NCI-H2227 (cell line): ENCODE results near the gene SAC3D1.

Experiments used
- DNase-seq: peaks from one replicate; lab custom pipeline; 2025; ENCODE audit not compliant: unreplicated experiment; lab: John Stamatoyannopoulos, UW

The SAC3D1 gene

GRCh38 chr11:65059959-65060824 is 19.2 kb downstream of the SAC3D1 start:
- no peak for DNase-seq

GRCh38 chr11:65060913-65061408 is 20.0 kb downstream of the SAC3D1 start:
- no peak for DNase-seq

DNA sequence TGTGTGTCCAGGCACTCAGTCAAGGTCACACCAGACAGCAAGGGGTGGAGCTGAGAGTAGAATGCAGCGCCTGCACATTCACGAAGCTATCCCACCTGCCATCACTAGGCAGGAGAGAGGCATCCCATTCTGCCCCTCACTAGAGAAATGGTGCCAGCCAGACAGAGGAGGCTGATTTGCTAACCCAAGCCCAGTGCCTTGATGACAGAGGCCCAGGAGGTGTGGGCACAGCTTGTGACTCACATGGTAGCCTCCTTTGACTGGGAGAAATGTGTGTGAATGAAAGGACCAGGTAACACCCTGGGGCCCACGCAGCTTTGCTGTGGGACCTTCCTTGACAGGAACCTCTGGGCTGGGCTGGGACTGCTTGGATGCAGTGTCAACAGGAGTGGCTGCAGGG is 22.5 kb downstream of the SAC3D1 start:
- no peak for DNase-seq

GRCh38 chr11:65064847-65065240 is 23.8 kb downstream of the SAC3D1 start:
- no peak for DNase-seq

DNA sequence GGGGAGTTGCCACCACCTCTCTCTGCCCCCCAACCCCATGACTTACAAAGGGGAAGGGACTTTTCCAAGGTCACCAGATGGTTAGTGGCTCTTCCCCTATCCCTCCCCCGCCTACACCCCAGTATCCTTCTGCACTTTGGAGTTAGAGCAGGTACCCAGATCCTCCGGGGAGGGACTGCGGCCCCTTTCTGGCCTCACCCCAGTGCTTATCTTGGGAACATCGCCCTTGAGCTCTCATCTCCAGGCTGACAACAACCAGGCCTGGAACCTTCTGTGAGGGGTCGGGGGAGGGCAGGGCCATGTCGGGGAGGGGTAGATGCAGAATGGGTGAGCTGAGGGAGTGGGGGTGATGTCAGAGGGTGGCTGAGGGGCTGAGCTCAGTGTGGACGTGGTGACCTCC is 24.8 kb downstream of the SAC3D1 start:
- DNase-seq: no peak

- DNase-seq: no peak
These were observed 25.3 kb downstream of the SAC3D1 start for GRCh38 chr11:65066315-65066714.

DNA sequence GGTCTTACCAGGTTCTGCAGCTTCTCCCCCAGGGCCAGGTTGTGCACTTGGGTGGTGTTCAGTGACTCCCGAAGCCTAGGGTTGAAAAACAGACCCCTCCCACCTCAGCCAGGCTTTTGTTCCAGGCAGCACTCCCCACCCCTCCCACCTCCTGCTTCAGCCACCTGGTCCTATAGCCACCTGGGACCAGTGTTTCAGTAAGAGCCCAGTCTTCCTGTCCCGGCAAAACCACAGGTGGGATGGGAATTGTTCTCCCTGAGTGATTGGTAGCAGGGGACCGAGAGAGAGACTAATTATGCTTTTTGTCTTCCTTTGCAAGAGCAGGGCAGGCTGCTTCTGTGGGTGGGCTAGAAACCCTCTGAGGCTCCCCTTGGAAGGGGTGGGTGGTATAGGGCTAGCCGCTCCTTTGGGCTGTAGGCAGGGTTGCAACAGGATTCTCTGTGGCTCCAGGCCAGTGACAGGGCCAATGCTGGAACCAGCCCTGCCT is 25.8 kb downstream of the SAC3D1 start:
- no peak for DNase-seq

GRCh38 chr11:65067446-65067845 is 26.4 kb downstream of the SAC3D1 start:
- no peak for DNase-seq

GRCh38 chr11:65069217-65069616 is 28.2 kb downstream of the SAC3D1 start:
- no peak for DNase-seq

GRCh38 chr11:65071907-65072630 is 31.1 kb downstream of the SAC3D1 start:
- no peak for DNase-seq

DNA sequence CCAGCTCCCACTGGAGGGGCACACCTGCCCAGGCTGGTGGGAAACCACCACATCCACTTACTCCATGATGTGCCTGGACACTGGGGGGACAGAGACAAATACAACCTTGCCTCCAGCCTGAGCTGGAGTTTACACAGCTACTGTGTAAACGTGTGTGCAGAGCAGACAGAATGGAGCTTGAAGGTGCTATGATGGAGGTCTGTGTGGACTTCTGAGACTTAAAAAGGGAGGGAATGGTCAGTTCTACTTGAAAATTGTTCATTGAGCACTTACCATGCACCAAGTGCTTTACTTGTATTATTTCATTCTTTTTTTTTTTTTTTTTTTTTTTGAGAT is 31.6 kb downstream of the SAC3D1 start:
- DNase-seq: no peak

DNA sequence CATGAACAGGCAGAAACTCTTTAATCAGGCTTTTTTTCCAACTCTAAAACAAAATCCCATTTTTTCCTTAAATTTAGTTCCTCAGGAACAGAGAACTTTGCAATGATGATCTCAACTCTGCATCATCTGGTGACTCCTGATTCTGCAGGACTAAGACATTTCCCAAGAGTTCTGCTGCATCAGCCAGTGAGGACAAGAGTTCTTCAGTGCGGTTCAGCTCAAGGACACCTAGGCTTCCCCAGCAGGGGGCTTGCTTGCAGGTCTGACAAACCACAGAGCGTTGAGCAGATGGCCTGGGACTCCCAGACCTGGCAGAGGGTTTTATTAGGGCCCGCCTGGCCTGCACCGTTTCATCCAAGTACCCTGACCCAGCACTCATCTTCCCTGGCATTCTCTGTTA is 36.4 kb downstream of the SAC3D1 start:
- DNase-seq: no peak

- peak; percentile 48 for DNase-seq
These were observed 37.1 kb downstream of the SAC3D1 start for GRCh38 chr11:65078151-65078550.

DNA sequence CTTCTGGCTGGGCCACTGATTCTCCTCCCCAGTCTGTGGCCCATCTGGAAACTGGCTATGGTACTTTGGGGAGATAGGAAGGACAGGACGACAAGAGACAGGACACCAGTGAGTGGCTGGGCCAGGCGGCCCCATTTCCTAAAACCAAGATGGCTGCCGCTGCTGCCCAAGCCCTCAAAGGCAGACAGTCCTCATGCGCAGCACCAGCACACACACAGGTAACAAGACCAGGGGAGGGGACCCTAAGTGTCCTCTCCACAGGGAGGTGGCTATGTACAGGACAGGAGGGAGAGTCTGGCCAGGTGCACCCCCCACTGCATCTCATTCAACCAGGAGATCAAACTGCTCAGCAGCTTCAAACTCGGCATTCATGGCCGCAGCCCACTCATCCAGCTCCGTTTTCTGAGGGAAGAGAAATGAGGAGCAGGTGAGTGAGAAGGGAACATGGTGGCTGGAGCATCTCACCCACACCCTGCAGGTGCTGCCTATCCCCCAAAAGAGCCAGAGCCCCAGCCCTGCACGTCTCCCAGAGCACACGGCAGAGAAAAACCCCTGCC is 37.9 kb downstream of the SAC3D1 start:
- no peak for DNase-seq

GRCh38 chr11:65083134-65083833 is 42.3 kb downstream of the SAC3D1 start:
- DNase-seq: no peak

DNA sequence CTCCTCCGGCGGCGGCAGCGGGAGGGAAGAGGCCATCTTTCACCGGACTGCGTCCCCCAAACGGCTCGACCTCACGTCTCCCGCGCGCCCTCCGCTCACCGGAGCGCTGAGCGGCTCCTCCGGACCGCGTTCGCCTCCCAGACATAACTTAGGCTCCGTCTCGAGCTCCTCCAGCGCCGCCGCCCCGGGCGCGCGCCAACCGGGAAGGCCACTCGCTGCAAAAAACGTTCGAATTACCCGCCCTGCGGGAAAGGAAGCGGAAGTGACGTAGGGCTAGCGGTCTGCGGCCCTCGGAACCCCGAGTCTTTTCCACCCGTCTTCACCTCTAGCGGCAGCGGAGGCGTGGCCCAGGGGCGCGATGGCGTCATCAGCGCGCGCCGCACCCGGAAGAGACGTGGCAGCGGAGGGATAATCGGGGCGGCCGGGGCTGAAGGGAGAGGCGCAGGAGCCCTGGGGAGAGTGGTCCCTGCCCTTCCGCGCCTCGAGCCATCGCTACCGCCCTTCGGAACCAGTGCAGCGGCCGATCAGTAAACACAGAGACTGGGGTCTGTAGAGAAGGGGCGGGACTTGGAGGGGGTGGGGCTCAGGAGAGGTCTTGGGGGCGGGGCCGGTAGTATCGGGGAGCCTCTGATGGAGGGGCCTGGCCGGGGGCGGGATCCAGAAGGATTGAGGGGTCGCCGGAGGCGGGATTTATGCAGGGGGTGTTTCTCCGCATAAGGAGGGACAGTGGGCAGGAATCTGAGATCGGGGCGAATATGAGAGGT is 43.0 kb downstream of the SAC3D1 start, which contains the start of the genes CDCA5 and ZFPL1:
CDCA5 (minus strand) TSS at position 207 of the 764 bp plus-strand sequence; CDS start at position 145, 62 bp downstream.
ZFPL1 (plus strand) TSS at position 389 of the 764 bp plus-strand sequence. CDS start 477 bp downstream, outside the sequence.
- peak; percentile 98 for DNase-seq

- no peak for DNase-seq
These were observed 43.8 kb downstream of the SAC3D1 start for GRCh38 chr11:65084598-65085375.

GRCh38 chr11:65085446-65085845 is 44.4 kb downstream of the SAC3D1 start:
- DNase-seq: no peak

GRCh38 chr11:65086809-65087208 is 45.8 kb downstream of the SAC3D1 start:
- no peak for DNase-seq
